UCSD-AML1 (cell line): Measurements from ENCODE around the gene CEACAM8.
"Not testable (repeated sequence)": the region's sequence is repeated elsewhere in the genome, so short reads cannot be mapped to it uniquely, and the experiment has no call there.

Experiments
- DNase-seq: peaks from one replicate; lab custom pipeline; 2025; ENCODE audit not compliant: unreplicated experiment; lab: John Stamatoyannopoulos, UW

The CEACAM8 gene

GRCh38 chr19:42546831-42547500 lies 47.8 kb downstream of the CEACAM8 start:
- DNase-seq, result no peak

GRCh38 chr19:42544146-42544545 lies 50.6 kb downstream of the CEACAM8 start:
- no peak for DNase-seq

GRCh38 chr19:42542791-42543190 lies 51.9 kb downstream of the CEACAM8 start:
- DNase-seq, result no peak

GRCh38 chr19:42540071-42540553 lies 54.6 kb downstream of the CEACAM8 start:
- no peak for DNase-seq

- no peak for DNase-seq
Observed at GRCh38 chr19:42538841-42539709, 55.6 kb downstream of the CEACAM8 start.

GRCh38 chr19:42535276-42535675 lies 59.4 kb downstream of the CEACAM8 start:
- not testable (repeated sequence) for DNase-seq

GRCh38 chr19:42534391-42534790 lies 60.3 kb downstream of the CEACAM8 start:
- DNase-seq, result no peak

GRCh38 chr19:42532891-42533290 lies 61.8 kb downstream of the CEACAM8 start:
- no peak for DNase-seq

GRCh38 chr19:42531313-42531712 lies 63.4 kb downstream of the CEACAM8 start:
- DNase-seq, result no peak
